DND-41 (cell line): Measurements from ENCODE around the gene CACUL1.

ENCODE experiments used
- ATAC-seq: fragments of 200-7000 bp; cut with Tn5 transposase; 3 replicates; pipeline ENCODE4 v1.9.1; 2021; ENCODE audit warnings: low read depth; ENCODE audit not compliant: insufficient read depth
- DNase-seq: peaks from one replicate; pipeline ENCODE4 v3.0.0-alpha.2; 2020
- H2AFZ ChIP-seq: 2 replicates; pipeline ENCODE4 v1.6.0; 2012; ENCODE audit warnings: low read depth, low read length
- H3K27ac ChIP-seq: 2 replicates; pipeline ENCODE4 v1.5.1; 2012; ENCODE audit warnings: low read length, inconsistent platforms
- H3K27me3 ChIP-seq: fragments of 200-600 bp; sonication (generic); 2 replicates; pipeline ENCODE4 v1.6.0; 2012; ENCODE audit warnings: low read length, mild to moderate bottlenecking, inconsistent platforms; ENCODE audit not compliant: insufficient read depth, poor library complexity
- H3K36me3 ChIP-seq: 2 replicates; pipeline ENCODE4 v1.5.1; 2012; ENCODE audit warnings: low read length, inconsistent platforms; ENCODE audit not compliant: insufficient read depth
- H3K4me1 ChIP-seq: 2 replicates; pipeline ENCODE4 v1.5.1; 2012; ENCODE audit warnings: mild to moderate bottlenecking, low read length; ENCODE audit not compliant: insufficient read depth
- H3K4me2 ChIP-seq: 2 replicates; pipeline ENCODE4 v1.6.0; 2012; ENCODE audit warnings: mild to moderate bottlenecking, moderate library complexity, low read length, inconsistent platforms; ENCODE audit not compliant: insufficient read depth
- H3K4me3 ChIP-seq, 2 experiments: fragments of 200-600 bp in 1 of 2; shearing (Covaris generic) in 1 of 2; 2 replicates each; pipeline ENCODE4 v1.5.1; 2012 to 2016; ENCODE audit warnings: inconsistent platforms in 2 of 2, low read length in 2 of 2, mild to moderate bottlenecking in 2 of 2, low read depth in 1 of 2, moderate library complexity in 1 of 2
- H3K79me2 ChIP-seq: 2 replicates; pipeline ENCODE4 v1.6.0; 2012; ENCODE audit warnings: low read length, inconsistent platforms; ENCODE audit not compliant: insufficient read depth
- H3K9ac ChIP-seq: 2 replicates; pipeline ENCODE4 v1.6.0; 2012; ENCODE audit warnings: low read depth, mild to moderate bottlenecking, inconsistent platforms, low read length, moderate library complexity
- H3K9me3 ChIP-seq: 2 replicates; pipeline ENCODE4 v1.5.1; 2012; ENCODE audit warnings: low read length, moderate library complexity, mild to moderate bottlenecking, inconsistent platforms; ENCODE audit not compliant: insufficient read depth, severe bottlenecking
- H4K20me1 ChIP-seq: 2 replicates; pipeline ENCODE4 v1.6.0; 2012; ENCODE audit warnings: low read length; ENCODE audit not compliant: insufficient read depth
- CTCF ChIP-seq: IDR thresholded peaks from 2 replicates; pipeline ENCODE4 v1.5.1; 2012; ENCODE audit warnings: borderline replicate concordance, low read length, moderate library complexity, mild to moderate bottlenecking; ENCODE audit not compliant: poor library complexity, severe bottlenecking; ENCODE audit errors: extremely low read depth
- EZH2 ChIP-seq: IDR thresholded peaks from 3 replicates; pipeline ENCODE4 v1.6.1; 2012; ENCODE audit warnings: borderline replicate concordance, low read depth, mild to moderate bottlenecking, moderate library complexity, low read length, inconsistent platforms; ENCODE audit not compliant: severe bottlenecking

CACUL1 gene

GRCh38 chr10:118730756-118731456 is 23.9 kb downstream of the CACUL1 start:
- DNase-seq: no peak
- Histone ChIP-seq H3K4me1 (no peaks in the 10 kb centered on the region), H3K27me3 (no peaks in the 10 kb centered on the region), H3K27ac (no peak overlapping the region), H3K36me3 (peaks cover 19% of the 10 kb centered on the region; the same call in 1 of the 2 replicates), H3K9me3 (no peaks in the 10 kb centered on the region), H2AFZ (no peak overlapping the region), H3K4me3 (no peak overlapping the region), H4K20me1 (peaks cover 52% of the 10 kb centered on the region), H3K9ac (no peak overlapping the region), H3K79me2 (peaks cover 84% of the 10 kb centered on the region), H3K4me2 (no peak overlapping the region)
- TF ChIP-seq EZH2: no peak
- TF ChIP-seq CTCF: no peak
- ATAC-seq: no peak

DNA sequence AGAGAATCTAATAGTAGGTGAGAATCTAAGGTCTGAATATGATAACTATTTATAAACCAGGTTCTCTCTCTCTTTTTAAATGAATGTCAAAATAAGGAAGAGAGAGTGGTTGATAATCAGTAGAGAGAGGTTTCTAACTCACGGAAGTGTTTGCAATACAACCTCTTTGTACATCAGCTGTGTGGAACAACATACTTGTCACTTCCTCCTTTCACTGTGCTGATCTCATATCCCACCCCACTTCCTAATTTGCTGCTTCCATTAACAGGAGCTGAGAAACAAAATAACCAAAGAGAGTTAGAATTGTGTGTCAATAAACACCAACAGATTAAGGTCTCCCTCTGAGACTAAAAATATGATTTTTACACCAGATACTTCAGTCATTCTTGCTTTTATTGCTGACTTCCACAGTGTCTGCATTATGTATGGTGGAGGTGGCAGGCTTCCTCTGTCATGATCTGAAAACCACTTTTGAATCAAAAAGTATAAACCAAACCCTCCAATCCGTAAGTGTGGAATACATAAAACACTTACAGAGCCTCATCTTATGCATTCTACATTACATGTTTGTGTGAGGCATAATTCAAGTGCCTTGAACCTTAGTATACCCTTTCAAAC is 25.0 kb downstream of the CACUL1 start:
- H3K9me3 ChIP-seq: no peaks in the 10 kb centered on the region
- no peak for DNase-seq
- H2AFZ ChIP-seq: no peak overlapping the region
- H4K20me1 ChIP-seq: peaks cover 48% of the 10 kb centered on the region
- H3K4me1 ChIP-seq: no peaks in the 10 kb centered on the region
- no peaks in the 10 kb centered on the region for H3K27me3 ChIP-seq
- H3K79me2 ChIP-seq: peaks cover 74% of the 10 kb centered on the region
- no peak overlapping the region for H3K4me3 ChIP-seq
- H3K9ac ChIP-seq: no peak overlapping the region
- H3K36me3 ChIP-seq: peaks cover 19% of the 10 kb centered on the region; the same call in 1 of the 2 replicates
- TF ChIP-seq EZH2 (no peak), CTCF (no peak)
- H3K4me2 ChIP-seq: no peak overlapping the region
- no peak for ATAC-seq
- H3K27ac ChIP-seq: no peak overlapping the region

DNA sequence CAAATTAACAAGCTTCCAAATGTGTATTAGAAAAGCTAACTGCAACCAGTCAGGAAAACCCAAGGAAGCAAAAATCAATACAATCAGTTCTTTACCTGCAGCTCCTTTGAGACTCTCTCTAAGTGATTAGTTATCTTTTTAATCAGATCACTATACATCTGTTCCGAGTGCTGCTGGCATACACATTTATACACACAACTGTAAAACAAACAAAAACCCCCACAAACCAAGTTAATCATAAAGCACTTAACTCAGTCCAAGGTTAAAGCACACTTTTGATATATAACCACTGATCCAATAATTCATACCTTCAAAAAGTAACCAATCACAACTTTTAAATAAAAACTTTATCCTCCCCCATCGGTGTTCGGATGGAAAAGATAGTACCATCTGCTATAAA is 25.6 kb downstream of the CACUL1 start:
- Histone ChIP-seq H3K36me3 (peaks cover 19% of the 10 kb centered on the region; the same call in 1 of the 2 replicates), H3K79me2 (peaks cover 69% of the 10 kb centered on the region), H2AFZ (no peak overlapping the region), H3K4me1 (no peaks in the 10 kb centered on the region), H3K9me3 (no peaks in the 10 kb centered on the region), H3K4me3 (no peak overlapping the region), H3K27me3 (no peaks in the 10 kb centered on the region), H3K4me2 (no peak overlapping the region), H4K20me1 (peaks cover 48% of the 10 kb centered on the region), H3K27ac (no peak overlapping the region), H3K9ac (no peak overlapping the region)
- DNase-seq (no peak), ATAC-seq (no peak)
- TF ChIP-seq CTCF (no peak), EZH2 (no peak)
